Liver (tissue), 9 donors: ENCODE data around the gene UBXN4. TPM values are rescaled to one million over a fixed set of nuclear protein-coding genes. Genes with fewer than 3 reads are reported as not detected.

Experiments
- DNase-seq: peaks from one replicate; pipeline ENCODE4 v3.0.0-alpha.2; 2017; ENCODE audit warnings: low spot score
- H3K27ac ChIP-seq, 2 donors: one replicate each; pipeline ENCODE4 v1.7.0; 2013; ENCODE audit warnings: inconsistent platforms in 2 of 2, low read length in 2 of 2, control low read depth in 1 of 2, low read depth in 1 of 2, mild to moderate bottlenecking in 1 of 2
- H3K27me3 ChIP-seq, 4 donors: one replicate each; pipeline versions ENCODE4 v1.6.1 to v1.7.0; 2013; ENCODE audit warnings: low read length in 3 of 4, inconsistent platforms in 1 of 4, mild to moderate bottlenecking in 1 of 4, moderate library complexity in 1 of 4; ENCODE audit not compliant: control insufficient read depth in 4 of 4, insufficient read depth in 4 of 4
- H3K36me3 ChIP-seq, 4 donors: one replicate each; pipeline versions ENCODE4 v1.6.1 to v1.7.0; 2013; ENCODE audit warnings: low read length in 3 of 4, mild to moderate bottlenecking in 3 of 4, low read depth in 1 of 4, moderate library complexity in 1 of 4; ENCODE audit not compliant: control insufficient read depth in 4 of 4, insufficient read depth in 3 of 4
- H3K4me1 ChIP-seq, 4 donors: one replicate each; pipeline versions ENCODE4 v1.6.1 to v1.7.0; 2013; ENCODE audit warnings: low read length in 3 of 4, mild to moderate bottlenecking in 3 of 4, moderate library complexity in 1 of 4; ENCODE audit not compliant: control insufficient read depth in 4 of 4, insufficient read depth in 4 of 4
- H3K4me3 ChIP-seq, 3 donors: one replicate each; pipeline versions ENCODE4 v1.6.1 to v1.7.0; 2013; ENCODE audit warnings: low read length in 3 of 3, control low read depth in 1 of 3, low read depth in 1 of 3, mild to moderate bottlenecking in 1 of 3
- H3K9ac ChIP-seq, 2 donors: one replicate each; pipeline ENCODE4 v1.7.0; 2013; ENCODE audit warnings: low read length in 2 of 2, mild to moderate bottlenecking in 2 of 2, moderate library complexity in 2 of 2, control low read depth in 1 of 2, low read depth in 1 of 2
- H3K9me3 ChIP-seq, 4 donors: one replicate each; pipeline versions ENCODE4 v1.6.1 to v1.7.0; 2013; ENCODE audit warnings: low read length in 3 of 4; ENCODE audit not compliant: control insufficient read depth in 4 of 4
- ATF3 ChIP-seq: IDR thresholded peaks from 2 replicates; pipeline ENCODE4 v1.6.1; 2016; ENCODE audit warnings: antibody characterized with exemption
- CTCF ChIP-seq: fragments of 150-350 bp; IDR thresholded peaks from 2 replicates; pipeline ENCODE4 v1.5.1; 2017; ENCODE audit warnings: improper control_type of control experiment, low read depth, low read length; ENCODE audit not compliant: missing input control
- FOXA1 ChIP-seq: IDR thresholded peaks from 2 replicates; pipeline ENCODE4 v1.6.1; 2016; ENCODE audit warnings: antibody characterized with exemption
- FOXA2 ChIP-seq: IDR thresholded peaks from 2 replicates; pipeline ENCODE4 v1.6.1; 2016; ENCODE audit warnings: antibody characterized with exemption
- GABPA ChIP-seq, 2 donors: IDR thresholded peaks in 1 of 2; conservative IDR thresholded peaks in 1 of 2; 2 replicates each; pipeline ENCODE4 v1.6.1; 2016; ENCODE audit warnings: antibody characterized with exemption in 2 of 2, mild to moderate bottlenecking in 1 of 2, moderate library complexity in 1 of 2
- HNF4A ChIP-seq, 2 donors: conservative IDR thresholded peaks; 2 replicates each; pipeline ENCODE4 v1.6.1; 2016; ENCODE audit warnings: antibody characterized with exemption in 2 of 2, mild to moderate bottlenecking in 2 of 2
- HNF4G ChIP-seq: IDR thresholded peaks from 2 replicates; pipeline ENCODE4 v1.6.1; 2016; ENCODE audit warnings: antibody characterized with exemption
- JUND ChIP-seq, 2 donors: IDR thresholded peaks; 2 replicates each; pipeline ENCODE4 v1.6.1; 2016; ENCODE audit warnings: antibody characterized with exemption in 2 of 2
- MAX ChIP-seq: IDR thresholded peaks from 2 replicates; pipeline ENCODE4 v1.6.1; 2016; ENCODE audit warnings: antibody characterized with exemption
- NR2F2 ChIP-seq: IDR thresholded peaks from 2 replicates; pipeline ENCODE4 v1.6.1; 2016; ENCODE audit warnings: antibody characterized with exemption
- RAD21 ChIP-seq, 2 donors: IDR thresholded peaks; 2 replicates each; pipeline ENCODE4 v1.6.1; 2016; ENCODE audit warnings: antibody characterized with exemption in 2 of 2, mild to moderate bottlenecking in 2 of 2
- REST ChIP-seq: IDR thresholded peaks from 2 replicates; pipeline ENCODE4 v1.6.1; 2016; ENCODE audit warnings: antibody characterized with exemption, mild to moderate bottlenecking
- RXRA ChIP-seq, 2 donors: IDR thresholded peaks; 2 replicates each; pipeline ENCODE4 v1.6.1; 2017 to 2018; ENCODE audit warnings: antibody characterized with exemption in 2 of 2, mild to moderate bottlenecking in 1 of 2
- SP1 ChIP-seq: IDR thresholded peaks from 2 replicates; pipeline ENCODE4 v1.6.1; 2018; ENCODE audit warnings: antibody characterized with exemption, mild to moderate bottlenecking
- TAF1 ChIP-seq: conservative IDR thresholded peaks from 2 replicates; pipeline ENCODE4 v1.6.1; 2016; ENCODE audit warnings: antibody characterized with exemption, mild to moderate bottlenecking
- YY1 ChIP-seq: IDR thresholded peaks from 2 replicates; pipeline ENCODE4 v1.6.1; 2016; ENCODE audit warnings: antibody characterized with exemption, mild to moderate bottlenecking
- ZBTB33 ChIP-seq: IDR thresholded peaks from 2 replicates; pipeline ENCODE4 v1.6.1; 2016; ENCODE audit warnings: antibody characterized with exemption
- WGBS: extraction: QIAGEN DNeasy Blood & Tissue Kit; methylation state at CpG from one replicate; pipeline ENCODE4 v1.1.7; 2013; 5-methylcytosine and 5-hydroxymethylcytosine counted together
- polyA plus RNA-seq, 2 donors: library from polyadenylated mRNA; stranded (reverse) in 1 of 2; unstranded in 1 of 2; fragments of 200-250 nt in 1 of 2; fragments of >200 nt in 1 of 2; fragmentation: Nextera tagmentation in 1 of 2; extraction: Ambion mirVana in 1 of 2; gene quantifications; one replicate each; pipeline versions ENCODE4 v1.2.1 to v1.2.3, GENCODE V29; 2013 to 2015
- total RNA-seq, 2 donors: library from RNA; depleted of rRNA; stranded (reverse); fragments of >200 nt; gene quantifications; one replicate each; pipeline ENCODE4 v1.2.3, GENCODE V29; 2014
- donor health status: healthy.
- donor health status: healthy.
- donor health status: healthy.
- donor health status: healthy.
- donor health status: healthy.

UBXN4 gene
- total and polyA plus RNA-seq, 4 donors, result 46.5 to 172 (median 67.4) TPM

GRCh38 chr2:135791418-135792190, 49.9 kb downstream of the UBXN4 start:
- Histone ChIP-seq H3K27me3 (no peaks in the 10 kb centered on the region), H3K27ac (no peak overlapping the region), H3K9me3 (no peaks in the 10 kb centered on the region), H3K36me3 (peaks cover 0 to 6% (median 1%) of the 10 kb centered on the region in 4 donors), H3K4me1 (no peaks in the 10 kb centered on the region), H3K9ac (no peak overlapping the region), H3K4me3 (no peak overlapping the region)
- 93% methylated on average over 2 of the region's 2 CpGs for WGBS
- no peak for DNase-seq
- TF ChIP-seq TAF1, result no peak
- no peak for TF ChIP-seq RXRA (IDR thresholded peaks at IDR 0.05)
- no peak for TF ChIP-seq FOXA1
- TF ChIP-seq REST, result no peak
- TF ChIP-seq HNF4A (conservative IDR thresholded peaks at IDR 0.05), result no peak
- TF ChIP-seq ATF3, result no peak
- TF ChIP-seq NR2F2, result no peak
- no peak for TF ChIP-seq JUND (IDR thresholded peaks at IDR 0.05)
- TF ChIP-seq GABPA (IDR thresholded peaks at IDR 0.05 in 1 of 2, conservative IDR thresholded peaks at IDR 0.05 in 1 of 2), result no peak
- no peak for TF ChIP-seq HNF4G
- TF ChIP-seq YY1, result no peak
- TF ChIP-seq RAD21 (IDR thresholded peaks at IDR 0.05), result no peak
- no peak for TF ChIP-seq MAX

- Histone ChIP-seq H3K27me3 (no peaks in the 10 kb centered on the region), H3K36me3 (peaks cover 0 to 3% (median 0%) of the 10 kb centered on the region in 4 donors), H3K9me3 (no peaks in the 10 kb centered on the region), H3K9ac (no peak overlapping the region), H3K4me3 (no peak overlapping the region), H3K4me1 (no peaks in the 10 kb centered on the region), H3K27ac (no peak overlapping the region)
- no peak for DNase-seq
- 78% methylated on average over 7 of the region's 7 CpGs for WGBS
- TF ChIP-seq FOXA1 (no peak), NR2F2 (no peak), REST (no peak), HNF4G (no peak), FOXA2 (no peak), ATF3 (no peak), ZBTB33 (no peak), GABPA (IDR thresholded peaks at IDR 0.05 in 1 of 2, conservative IDR thresholded peaks at IDR 0.05 in 1 of 2) (no peak), CTCF (no peak), SP1 (no peak), JUND (IDR thresholded peaks at IDR 0.05) (no peak), RXRA (IDR thresholded peaks at IDR 0.05) (peak in 1 of 2 donors; percentile 21), TAF1 (no peak), RAD21 (IDR thresholded peaks at IDR 0.05) (no peak), HNF4A (conservative IDR thresholded peaks at IDR 0.05) (peak in 1 of 2 donors; percentile 32), YY1 (peak; percentile 34)
Observed at GRCh38 chr2:135792401-135793150, 50.9 kb downstream of the UBXN4 start.
